Activated CD8-positive, alpha-beta T cell treated with anti-CD3 and anti-CD28 coated beads, Interleukin-2, amount 10 ng/mL, durations not matched to agents 7 days and 5 days (primary cell): ENCODE results near the gene EFHC1. TPM values are rescaled to one million over a fixed set of nuclear protein-coding genes. Genes with fewer than 3 reads are reported as not detected.
A peak's percentile ranks its signal among the peaks of the same experiment; 100 is the strongest.

Experiments used
- ATAC-seq: fragments of 150-1000 bp; cut with Tn5 transposase; one replicate; pipeline ENCODE4 v1.10.0; 2021; ENCODE audit warnings: moderate library complexity
- CTCF ChIA-PET: fragments of 350-600 bp; sonication (Branson Sonifier 250); formaldehyde crosslinking; loops from one replicate; lab custom pipeline; 2021; ENCODE audit warnings: antibody characterized with exemption; lab: Charles Lee
- POLR2A ChIA-PET: fragments of 350-600 bp; sonication (Branson Sonifier 250); formaldehyde crosslinking; loops from one replicate; lab custom pipeline; 2021; ENCODE audit warnings: antibody characterized with exemption; lab: Charles Lee
- DNase-seq: peaks from one replicate; pipeline ENCODE4 v3.0.0-alpha.2; 2020
- H3K27ac Mint-ChIP-seq: one replicate; pipeline ENCODE4 v1.8.0; 2021; ENCODE audit warnings: mild to moderate bottlenecking, mixed read lengths
- H3K27me3 Mint-ChIP-seq: one replicate; pipeline ENCODE4 v1.8.0; 2021; ENCODE audit warnings: low read depth, mixed read lengths
- H3K36me3 Mint-ChIP-seq: one replicate; pipeline ENCODE4 v1.8.0; 2021; ENCODE audit warnings: low read depth, mixed read lengths
- H3K4me1 Mint-ChIP-seq: one replicate; pipeline ENCODE4 v1.8.0; 2021; ENCODE audit warnings: low read depth, mixed read lengths
- H3K4me3 Mint-ChIP-seq: one replicate; pipeline ENCODE4 v1.8.0; 2021; ENCODE audit warnings: mild to moderate bottlenecking, mixed read lengths
- H3K9me3 Mint-ChIP-seq: one replicate; pipeline ENCODE4 v1.8.0; 2022; ENCODE audit warnings: mixed read lengths; ENCODE audit not compliant: insufficient read depth
- total RNA-seq, 2 experiments: library from RNA; stranded (reverse); gene quantifications; one replicate each; pipeline ENCODE4 v1.2.3, GENCODE V29; 2021

EFHC1 gene
- total RNA-seq, 2 experiments from 2014 or later, result 1.4 to 2.5 TPM

DNA sequence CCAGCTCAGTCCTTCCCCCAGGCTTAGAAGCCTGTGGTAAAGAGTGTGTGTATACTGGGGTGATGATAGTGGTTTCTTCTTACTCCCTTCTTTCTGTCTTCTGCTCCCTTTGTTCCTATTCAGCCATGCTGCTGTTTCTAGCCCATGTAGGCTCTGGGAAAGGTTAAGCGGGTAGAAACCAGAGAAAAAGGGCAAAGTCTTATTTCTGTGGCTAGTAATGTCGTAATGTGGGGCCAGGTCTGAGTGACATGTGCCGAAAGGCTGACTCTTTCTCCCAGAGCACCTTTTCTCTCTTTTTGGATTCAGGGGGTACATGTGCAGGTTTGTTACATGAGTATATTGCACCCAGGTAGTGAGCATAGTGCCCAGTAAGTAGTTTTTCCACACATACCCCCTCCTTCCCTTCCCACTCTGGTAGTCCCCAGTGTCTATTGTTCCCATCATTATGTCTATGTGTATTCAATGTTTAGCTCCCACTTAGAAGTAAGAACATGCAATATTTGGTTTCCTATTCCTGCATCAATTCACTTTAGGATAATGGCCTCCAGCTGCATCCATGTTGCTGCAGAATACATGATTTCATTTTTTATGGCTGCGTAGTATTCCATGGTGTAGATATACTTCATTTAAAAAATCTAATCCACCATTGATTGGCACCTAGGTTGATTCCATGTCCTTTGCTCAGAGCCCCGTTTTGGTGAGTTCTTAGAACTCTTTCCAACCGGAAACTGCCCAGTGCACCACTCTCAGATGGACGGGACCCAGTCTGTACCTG lies 74.3 kb downstream of the EFHC1 start:
- H3K27ac Mint-ChIP-seq, result no peak overlapping the region
- no peaks in the 10 kb centered on the region for H3K36me3 Mint-ChIP-seq
- H3K27me3 Mint-ChIP-seq, result no peaks in the 10 kb centered on the region
- POLR2A ChIA-PET, result no interaction called here
- H3K9me3 Mint-ChIP-seq, result no peaks in the 10 kb centered on the region
- H3K4me3 Mint-ChIP-seq, result no peak overlapping the region
- CTCF ChIA-PET, result interaction anchor here (1.0 kb wide), 1 partner anchor 81 kb away, joined by 4 read pairs; no protein-coding TSS in a partner anchor
- ATAC-seq, result no peak
- H3K4me1 Mint-ChIP-seq, result peaks cover 7% of the 10 kb centered on the region
- no peak for DNase-seq

DNA sequence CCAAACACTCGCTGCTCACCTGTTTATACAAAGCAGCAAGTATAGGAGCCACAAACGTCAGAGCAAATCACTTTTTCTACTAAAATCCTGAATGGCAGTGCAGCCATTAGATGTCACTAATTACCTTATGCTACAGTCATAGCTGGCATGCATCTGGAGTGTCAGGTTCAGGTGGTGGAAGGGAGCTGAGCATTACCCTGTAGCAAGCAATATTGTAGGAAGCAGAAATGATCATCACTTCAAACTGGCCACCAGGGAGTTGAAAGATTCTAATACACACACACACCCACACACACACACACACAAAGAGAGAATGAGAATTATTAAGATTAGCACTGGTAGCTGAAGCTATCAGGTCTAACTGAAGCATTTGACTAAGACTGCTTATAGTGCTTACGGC lies 75.8 kb downstream of the EFHC1 start:
- H3K9me3 Mint-ChIP-seq, result no peaks in the 10 kb centered on the region
- POLR2A ChIA-PET, result no interaction called here
- CTCF ChIA-PET, result interaction anchor here (1.0 to 1.5 kb wide), 2 partner anchors 156 to 167 kb away, joined by 4 to 5 read pairs; no protein-coding TSS in a partner anchor
- no peaks in the 10 kb centered on the region for H3K36me3 Mint-ChIP-seq
- DNase-seq (no peak), ATAC-seq (no peak)
- no peak overlapping the region for H3K27ac Mint-ChIP-seq
- no peak overlapping the region for H3K4me3 Mint-ChIP-seq
- no peaks in the 10 kb centered on the region for H3K27me3 Mint-ChIP-seq
- H3K4me1 Mint-ChIP-seq, result peaks cover 7% of the 10 kb centered on the region

DNA sequence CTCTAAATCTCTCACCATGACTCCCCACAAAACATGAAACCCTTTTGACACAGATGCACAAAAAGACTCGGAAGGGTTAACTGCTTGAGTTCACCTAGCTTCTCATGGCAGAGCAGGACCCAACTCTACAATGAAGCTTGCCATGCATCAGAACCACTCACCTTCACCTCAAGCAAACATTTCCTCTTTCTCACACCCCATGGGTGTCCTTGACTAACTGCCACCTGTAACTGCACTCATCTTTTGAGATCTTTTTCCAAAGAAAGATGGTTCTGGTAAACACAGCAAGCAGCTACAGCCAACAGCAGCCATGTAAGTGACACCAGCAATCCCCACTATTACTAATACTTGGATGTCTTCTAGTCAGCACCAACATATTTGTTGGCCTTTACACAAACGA lies 76.5 kb downstream of the EFHC1 start:
- no peaks in the 10 kb centered on the region for H3K36me3 Mint-ChIP-seq
- H3K9me3 Mint-ChIP-seq, result no peaks in the 10 kb centered on the region
- H3K4me1 Mint-ChIP-seq, result peaks cover 7% of the 10 kb centered on the region
- H3K27ac Mint-ChIP-seq, result no peak overlapping the region
- POLR2A ChIA-PET, result no interaction called here
- no peaks in the 10 kb centered on the region for H3K27me3 Mint-ChIP-seq
- H3K4me3 Mint-ChIP-seq, result no peak overlapping the region
- DNase-seq (no peak), ATAC-seq (no peak)
- CTCF ChIA-PET, result interaction anchor here (1.5 kb wide), 1 partner anchor 166 kb away, joined by 4 read pairs; no protein-coding TSS in a partner anchor

DNA sequence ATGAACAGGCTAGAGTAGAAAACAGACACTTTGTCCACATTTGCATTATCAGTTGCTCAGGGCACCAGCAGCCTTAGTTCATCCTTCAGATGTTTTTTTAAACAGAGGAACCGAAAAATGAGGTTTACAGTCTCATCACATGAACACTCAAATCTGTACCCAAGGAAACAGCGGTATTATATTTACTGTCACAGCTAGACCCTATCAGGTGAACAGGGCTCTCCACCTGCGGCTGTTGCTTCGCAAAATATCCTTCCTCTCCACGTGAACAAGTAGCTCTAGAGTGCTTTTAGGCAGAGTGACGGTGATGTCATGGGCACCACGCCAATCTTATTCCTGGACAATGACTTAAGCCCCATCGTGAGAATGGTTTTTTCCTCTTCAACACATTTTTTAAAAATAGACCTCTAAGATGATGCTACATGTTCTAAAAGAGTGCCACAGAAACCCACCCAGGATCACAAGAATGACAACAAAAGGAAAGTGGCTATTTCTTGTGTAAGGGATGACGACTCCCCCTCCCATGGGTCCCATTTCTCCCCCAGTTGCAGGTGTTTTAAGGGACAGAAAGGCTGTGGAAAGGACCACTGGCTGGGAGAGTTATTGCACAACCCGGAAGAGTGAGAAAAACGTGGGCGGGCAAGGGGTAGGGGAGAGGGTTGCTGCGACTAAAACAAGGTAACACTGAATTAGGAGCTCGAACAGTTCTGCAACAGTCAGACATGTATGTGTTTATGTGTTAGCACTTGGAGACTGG lies 77.7 kb downstream of the EFHC1 start:
- Mint-ChIP-seq H3K4me3 (no peak overlapping the region), H3K36me3 (no peaks in the 10 kb centered on the region), H3K4me1 (peaks cover 7% of the 10 kb centered on the region), H3K9me3 (no peaks in the 10 kb centered on the region), H3K27me3 (no peaks in the 10 kb centered on the region), H3K27ac (no peak overlapping the region)
- CTCF ChIA-PET, result no interaction called here
- DNase-seq (no peak), ATAC-seq (no peak)
- POLR2A ChIA-PET, result no interaction called here

DNA sequence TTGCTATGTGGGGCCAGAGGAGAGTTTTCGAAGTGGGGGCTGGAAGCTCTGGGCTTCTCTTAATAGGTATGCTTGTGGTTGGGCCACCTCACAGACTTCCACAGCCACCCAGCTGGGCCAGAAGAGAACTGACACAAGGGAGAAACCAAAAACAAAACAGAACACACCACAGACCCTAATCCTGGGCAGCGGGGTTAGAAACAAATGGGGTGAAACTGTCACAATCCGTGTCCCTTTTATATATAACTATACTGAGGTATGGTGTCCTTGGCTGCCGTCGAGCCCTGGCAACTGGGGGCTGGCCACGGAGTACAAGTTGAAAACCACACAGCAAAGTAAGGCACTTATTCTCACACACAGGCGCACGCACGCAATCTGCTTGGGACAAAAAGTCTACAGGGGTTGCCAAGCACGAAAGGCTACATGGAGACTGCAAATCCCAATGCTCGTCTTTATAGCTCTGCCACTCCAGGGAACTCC lies 78.4 kb downstream of the EFHC1 start:
- H3K4me1 Mint-ChIP-seq, result peaks cover 5% of the 10 kb centered on the region
- no peak overlapping the region for H3K27ac Mint-ChIP-seq
- no peak for DNase-seq
- H3K36me3 Mint-ChIP-seq, result no peaks in the 10 kb centered on the region
- no peaks in the 10 kb centered on the region for H3K27me3 Mint-ChIP-seq
- CTCF ChIA-PET, result no interaction called here
- no peak for ATAC-seq
- POLR2A ChIA-PET, result no interaction called here
- H3K4me3 Mint-ChIP-seq, result no peak overlapping the region
- H3K9me3 Mint-ChIP-seq, result no peaks in the 10 kb centered on the region

DNA sequence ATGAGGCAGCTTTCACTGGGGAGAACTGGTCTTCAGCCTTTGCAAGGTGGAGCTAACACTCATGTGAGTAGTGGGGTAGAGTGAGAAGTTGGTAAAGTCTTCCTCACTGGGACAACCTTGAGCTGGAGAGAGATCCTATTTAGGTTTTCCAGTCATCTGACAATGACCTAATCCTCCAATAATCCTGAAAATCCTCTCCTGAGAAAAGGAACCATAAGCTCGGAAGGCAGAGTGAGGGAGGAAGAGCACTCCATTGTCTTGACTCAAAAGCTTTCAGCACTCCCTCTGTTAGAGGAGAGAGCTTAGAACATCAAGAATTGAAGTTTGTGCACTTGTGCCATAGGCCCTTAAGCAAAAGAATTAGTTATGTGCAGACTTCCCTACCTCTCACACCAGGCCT lies 78.9 kb downstream of the EFHC1 start:
- DNase-seq (no peak), ATAC-seq (no peak)
- ChIA-PET POLR2A (no interaction called here), CTCF (no interaction called here)
- no peak overlapping the region for H3K27ac Mint-ChIP-seq
- no peaks in the 10 kb centered on the region for H3K36me3 Mint-ChIP-seq
- H3K4me1 Mint-ChIP-seq, result peaks cover under 1% of the 10 kb centered on the region
- H3K4me3 Mint-ChIP-seq, result no peak overlapping the region
- H3K9me3 Mint-ChIP-seq, result no peaks in the 10 kb centered on the region
- H3K27me3 Mint-ChIP-seq, result no peaks in the 10 kb centered on the region

DNA sequence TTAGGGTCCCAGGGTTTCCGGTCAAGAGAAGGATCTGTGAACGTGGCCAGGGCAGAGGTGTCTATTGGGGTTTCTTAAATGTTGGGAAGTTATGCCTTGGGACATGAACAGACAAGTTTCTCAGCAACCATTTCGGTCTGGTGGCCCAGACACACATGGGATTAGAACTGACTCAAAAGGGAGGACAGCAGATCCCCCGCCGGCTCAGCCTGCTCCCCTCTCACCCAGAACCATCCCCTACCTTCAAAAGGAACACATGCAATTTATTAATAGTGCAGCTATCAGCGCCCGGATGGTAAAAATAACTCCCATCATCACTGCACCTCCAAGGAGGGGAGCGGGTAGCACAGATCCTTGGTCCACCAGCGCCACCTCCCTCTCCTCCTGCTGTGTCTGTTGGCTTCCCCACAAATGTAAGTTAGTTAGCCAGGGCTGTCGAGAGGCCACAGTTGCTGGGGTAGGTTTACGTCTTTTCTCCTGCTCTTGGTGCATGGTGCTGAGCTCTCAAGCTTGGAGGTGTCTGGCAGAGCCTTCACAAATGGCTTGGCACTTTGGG lies 79.6 kb downstream of the EFHC1 start:
- Mint-ChIP-seq H3K27ac (no peak overlapping the region), H3K4me1 (no peaks in the 10 kb centered on the region), H3K4me3 (no peak overlapping the region), H3K27me3 (no peaks in the 10 kb centered on the region), H3K36me3 (no peaks in the 10 kb centered on the region), H3K9me3 (no peaks in the 10 kb centered on the region)
- ChIA-PET POLR2A (no interaction called here), CTCF (no interaction called here)
- ATAC-seq (no peak), DNase-seq (no peak)

DNA sequence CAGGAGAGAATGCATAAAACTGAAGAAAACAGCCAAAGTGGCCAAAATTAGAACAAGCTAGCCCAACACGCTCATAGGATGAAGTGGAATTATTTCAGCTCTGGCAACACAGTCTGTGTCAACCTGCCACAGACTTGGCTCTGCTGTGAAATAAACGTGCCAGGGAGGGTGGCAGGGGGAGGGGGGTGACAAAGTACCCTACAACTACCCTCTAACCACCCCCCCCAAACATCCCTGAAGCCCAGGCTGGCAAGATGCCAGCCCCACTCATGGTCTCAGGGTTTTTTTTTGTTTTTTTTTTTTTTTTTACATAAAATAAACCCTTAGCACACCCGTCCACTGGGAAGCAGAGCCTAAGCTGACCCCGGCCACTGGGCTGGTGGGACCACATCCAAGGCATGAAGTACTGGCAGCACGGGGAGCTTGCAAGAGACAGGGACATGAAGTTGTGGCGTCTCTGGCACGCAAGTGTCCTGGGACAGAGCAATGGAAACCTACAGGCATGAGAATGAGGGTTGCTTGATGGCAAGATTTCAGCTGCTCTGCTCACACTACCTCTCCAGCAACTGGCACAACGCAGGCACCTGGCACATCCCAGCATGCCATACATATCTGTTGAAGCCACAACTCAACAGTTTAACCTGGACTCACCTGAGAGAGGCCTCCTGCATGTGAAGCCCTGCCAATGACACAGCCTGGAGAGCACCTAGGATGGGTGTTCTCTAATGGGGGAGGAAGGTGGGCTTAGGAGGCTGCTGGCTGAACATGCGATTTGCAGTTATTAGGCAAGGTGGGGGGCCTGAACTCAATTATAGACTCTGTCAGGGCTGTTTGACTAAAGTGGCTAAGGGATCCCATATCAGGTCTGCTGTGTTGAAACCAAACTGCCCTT lies 80.3 kb downstream of the EFHC1 start:
- DNase-seq (no peak), ATAC-seq (no peak)
- ChIA-PET POLR2A (no interaction called here), CTCF (no interaction called here)
- H3K9me3 Mint-ChIP-seq, result no peaks in the 10 kb centered on the region
- no peak overlapping the region for H3K4me3 Mint-ChIP-seq
- H3K27ac Mint-ChIP-seq, result no peak overlapping the region
- no peaks in the 10 kb centered on the region for H3K4me1 Mint-ChIP-seq
- H3K27me3 Mint-ChIP-seq, result no peaks in the 10 kb centered on the region
- no peaks in the 10 kb centered on the region for H3K36me3 Mint-ChIP-seq

DNA sequence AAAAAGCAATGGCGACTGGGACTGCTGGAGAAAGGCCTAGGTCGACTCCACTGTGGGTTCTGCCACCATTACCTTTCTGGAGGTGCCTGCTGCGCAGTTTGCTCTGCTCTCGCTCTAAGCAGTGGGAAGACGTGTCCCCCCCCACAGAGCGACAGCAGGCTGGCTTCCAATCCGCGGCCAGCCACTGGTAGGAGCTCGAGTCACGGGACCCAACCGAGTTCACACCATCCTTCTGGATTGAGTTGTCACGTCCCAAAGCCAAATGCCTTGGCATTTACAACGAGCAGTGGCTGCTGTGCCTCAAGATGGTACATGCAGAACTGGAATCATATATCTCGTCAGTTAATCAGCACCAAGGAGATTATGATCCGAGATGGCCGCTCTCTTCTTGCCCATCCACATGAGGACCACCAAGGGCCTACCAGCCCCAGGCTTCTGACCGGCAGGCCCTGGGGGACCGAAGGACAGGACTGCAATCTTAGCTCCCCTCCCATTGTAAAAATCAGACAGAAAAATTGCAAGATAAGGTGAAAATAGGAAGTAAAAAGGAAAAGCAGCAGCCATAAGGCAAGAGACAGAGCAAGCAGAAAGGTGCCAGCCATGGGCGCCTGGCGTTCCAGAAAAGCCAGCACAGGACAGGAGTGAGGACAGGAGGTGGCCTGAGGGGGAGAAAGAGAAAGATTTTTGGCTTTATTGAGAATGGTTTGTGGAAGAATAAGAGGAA lies 82.3 kb downstream of the EFHC1 start:
- ChIA-PET CTCF (no interaction called here), POLR2A (no interaction called here)
- no peaks in the 10 kb centered on the region for H3K4me1 Mint-ChIP-seq
- ATAC-seq (no peak), DNase-seq (no peak)
- H3K27me3 Mint-ChIP-seq, result no peaks in the 10 kb centered on the region
- no peak overlapping the region for H3K27ac Mint-ChIP-seq
- H3K4me3 Mint-ChIP-seq, result no peak overlapping the region
- H3K36me3 Mint-ChIP-seq, result no peaks in the 10 kb centered on the region
- H3K9me3 Mint-ChIP-seq, result no peaks in the 10 kb centered on the region

DNA sequence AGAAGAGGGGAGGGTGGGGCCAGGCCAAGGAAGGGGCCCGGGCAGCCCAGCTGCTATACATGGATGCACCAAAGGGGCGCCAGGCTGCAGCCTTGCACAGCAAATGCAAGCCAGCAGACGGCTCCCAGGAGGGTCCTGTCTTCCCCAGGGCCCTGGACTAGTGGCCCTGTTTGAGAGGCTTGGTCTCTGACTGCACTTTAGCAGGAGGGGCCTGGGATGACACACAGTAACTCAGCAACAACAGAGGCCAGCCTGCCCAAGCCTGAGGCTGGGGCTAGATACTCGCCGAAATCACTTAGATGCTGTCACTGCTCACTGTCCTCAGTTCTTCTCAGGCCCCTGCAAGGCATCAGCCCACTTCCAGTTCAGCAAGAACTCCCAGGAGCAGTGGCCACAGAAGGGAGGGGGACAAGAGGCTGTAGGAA lies 83.2 kb downstream of the EFHC1 start:
- H3K4me3 Mint-ChIP-seq, result no peak overlapping the region
- CTCF ChIA-PET, result no interaction called here

More for the DNA sequence above, 83.2 kb downstream of the EFHC1 start:
- H3K36me3 Mint-ChIP-seq, result no peaks in the 10 kb centered on the region
- POLR2A ChIA-PET, result no interaction called here
- no peaks in the 10 kb centered on the region for H3K27me3 Mint-ChIP-seq
- H3K4me1 Mint-ChIP-seq, result no peaks in the 10 kb centered on the region
- ATAC-seq (peak; percentile 16), DNase-seq (no peak)
- no peaks in the 10 kb centered on the region for H3K9me3 Mint-ChIP-seq
- no peak overlapping the region for H3K27ac Mint-ChIP-seq
